CD4-positive, alpha-beta memory T cell (primary cell): Measurements from ENCODE around the gene PINLYP. TPM values are rescaled to one million over a fixed set of nuclear protein-coding genes. Genes with fewer than 3 reads are reported as not detected.
"Not testable (repeated sequence)": the region's sequence is repeated elsewhere in the genome, so short reads cannot be mapped to it uniquely, and the experiment has no call there.

ENCODE experiments used
- CTCF ChIA-PET: fragments of 350-600 bp; sonication (Branson Sonifier 250); formaldehyde crosslinking; loops from one replicate; lab custom pipeline; 2021; ENCODE audit warnings: inconsistent platforms; ENCODE audit not compliant: partially characterized antibody; lab: Charles Lee
- POLR2A ChIA-PET: fragments of 350-600 bp; sonication (Branson Sonifier 250); formaldehyde crosslinking; loops from one replicate; lab custom pipeline; 2021; ENCODE audit not compliant: partially characterized antibody; lab: Charles Lee
- DNase-seq, 5 donors: peaks; one replicate each; pipeline versions ENCODE4 v3.0.0 to v3.0.0-alpha.2; 2020 to 2022; ENCODE audit warnings: mixed read lengths in 1 of 5
- H3K27ac ChIP-seq: one replicate; pipeline ENCODE4 v1.7.0; 2013; ENCODE audit warnings: low read depth, low read length
- H3K27me3 ChIP-seq: 2 replicates; pipeline ENCODE4 v1.7.0; 2013; ENCODE audit warnings: mild to moderate bottlenecking, low read length, moderate library complexity; ENCODE audit not compliant: insufficient read depth
- H3K36me3 ChIP-seq: 2 replicates; pipeline ENCODE4 v1.7.0; 2013; ENCODE audit warnings: mild to moderate bottlenecking, low read length, moderate library complexity; ENCODE audit not compliant: insufficient read depth
- H3K4me1 ChIP-seq: 2 replicates; pipeline ENCODE4 v1.7.0; 2013; ENCODE audit warnings: mild to moderate bottlenecking, low read length, moderate library complexity; ENCODE audit not compliant: insufficient read depth
- H3K4me3 ChIP-seq, 2 donors: one replicate each; pipeline ENCODE4 v1.7.0; 2013; ENCODE audit warnings: low read length in 2 of 2, mild to moderate bottlenecking in 1 of 2
- H3K9me3 ChIP-seq, 2 donors: one replicate each; pipeline ENCODE4 v1.7.0; 2013; ENCODE audit warnings: low read length in 2 of 2, control low read depth in 1 of 2; ENCODE audit not compliant: control insufficient read depth in 1 of 2
- H3K27ac Mint-ChIP-seq, 7 donors: one replicate each; pipeline ENCODE4 v1.8.0; 2020 to 2021; ENCODE audit warnings: mixed read lengths in 7 of 7, mild to moderate bottlenecking in 6 of 7, inconsistent platforms in 3 of 7, moderate library complexity in 3 of 7
- H3K27me3 Mint-ChIP-seq, 2 donors: one replicate each; pipeline ENCODE4 v1.8.0; 2020 to 2021; ENCODE audit warnings: mixed read lengths in 2 of 2
- H3K36me3 Mint-ChIP-seq, 2 donors: one replicate each; pipeline ENCODE4 v1.8.0; 2020 to 2021; ENCODE audit warnings: mixed read lengths in 2 of 2, inconsistent platforms in 1 of 2, mild to moderate bottlenecking in 1 of 2
- H3K4me1 Mint-ChIP-seq, 4 donors: one replicate each; pipeline ENCODE4 v1.8.0; 2020 to 2021; ENCODE audit warnings: mixed read lengths in 4 of 4, mild to moderate bottlenecking in 1 of 4
- H3K4me3 Mint-ChIP-seq, 8 donors: one replicate each; pipeline ENCODE4 v1.8.0; 2020 to 2021; ENCODE audit warnings: mixed read lengths in 8 of 8, mild to moderate bottlenecking in 7 of 8, moderate library complexity in 6 of 8, inconsistent platforms in 3 of 8
- H3K9me3 Mint-ChIP-seq, 8 donors: one replicate each; pipeline ENCODE4 v1.8.0; 2020 to 2021; ENCODE audit warnings: mixed read lengths in 8 of 8, mild to moderate bottlenecking in 5 of 8, inconsistent platforms in 3 of 8, moderate library complexity in 1 of 8
- intact Hi-C: fragments of 100-400 bp; cut with micrococcal nuclease; formaldehyde crosslinking; loops from one replicate; pipeline ENCODE4 v1.15.1; 2023
- polyA plus RNA-seq, 2 donors: library from polyadenylated mRNA; unstranded; fragments of 300-500 nt; fragmentation: Illumina TruSeq; gene quantifications; one replicate each; pipeline ENCODE4 v1.2.3, GENCODE V29; 2021
- total RNA-seq, 2 experiments: library from RNA; stranded (reverse); gene quantifications; one replicate each; pipeline ENCODE4 v1.2.3, GENCODE V29; 2021

Gene PINLYP
- total and polyA plus RNA-seq, 4 experiments from 2014 or later, result 0.33 to 1.3 (median 0.84) TPM; not detected in 1

GRCh38 chr19:43587029-43587428 is 11.4 kb downstream of the PINLYP start:
- H3K27me3 Mint-ChIP-seq, DNase-seq, H3K27ac Mint-ChIP-seq, H3K27ac ChIP-seq, H3K4me1 ChIP-seq, H3K9me3 ChIP-seq, H3K9me3 Mint-ChIP-seq, H3K36me3 Mint-ChIP-seq, intact Hi-C loops, H3K27me3 ChIP-seq, H3K36me3 ChIP-seq, H3K4me3 ChIP-seq, POLR2A ChIA-PET, H3K4me3 Mint-ChIP-seq: not testable (repeated sequence)
- peaks cover 3 to 24% (median 12%) of the 10 kb centered on the region in 4 donors for H3K4me1 Mint-ChIP-seq
- CTCF ChIA-PET, result interaction anchor here (1.2 kb wide), 1 partner anchor 12 kb away, joined by 5 read pairs; the partner anchor contains the start of genes PINLYP and XRCC1

DNA sequence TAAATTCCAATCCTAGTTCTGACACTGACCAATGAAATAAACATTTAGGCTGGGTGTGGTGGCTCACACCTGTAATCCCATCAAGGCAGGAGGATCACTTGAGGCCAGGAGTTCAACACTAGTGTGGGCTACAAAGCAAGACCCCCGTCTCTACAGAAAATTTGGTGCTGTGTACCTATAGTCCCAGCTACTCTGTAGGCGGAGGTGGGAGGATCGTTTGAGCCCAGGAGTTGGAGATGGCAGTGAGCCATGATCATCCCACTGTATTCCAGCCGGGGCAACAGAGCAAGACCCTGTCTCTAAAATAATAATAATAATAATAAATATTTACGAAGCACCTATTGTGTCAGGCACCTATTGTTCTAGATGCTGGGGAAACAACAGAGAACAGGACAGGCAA is 13.7 kb downstream of the PINLYP start:
- H3K27ac Mint-ChIP-seq, result peak overlapping the region in 6 of 7 donors; percentile 11 to 75 (median 58)
- peaks cover 9 to 30% (median 19%) of the 10 kb centered on the region in 4 donors for H3K4me1 Mint-ChIP-seq
- Histone ChIP-seq H3K4me1 (peaks cover 4% of the 10 kb centered on the region), H3K27me3 (no peaks in the 10 kb centered on the region), H3K4me3 (no peak overlapping the region), H3K36me3 (peaks cover 7% of the 10 kb centered on the region), H3K27ac (no peak overlapping the region), H3K9me3 (no peaks in the 10 kb centered on the region)
- DNase-seq, result no peak
- ChIA-PET POLR2A (no interaction called here), CTCF (interaction anchor here (1.0 to 3.2 kb wide), 2 partner anchors 35 to 53 kb away, joined by 3 to 19 read pairs; no protein-coding TSS in a partner anchor)
- peaks cover 7 to 18% of the 10 kb centered on the region in 2 donors for H3K36me3 Mint-ChIP-seq
- H3K4me3 Mint-ChIP-seq, result no peak overlapping the region
- H3K27me3 Mint-ChIP-seq, result no peaks in the 10 kb centered on the region
- intact Hi-C loops, result no loop called here
- no peaks in the 10 kb centered on the region for H3K9me3 Mint-ChIP-seq

DNA sequence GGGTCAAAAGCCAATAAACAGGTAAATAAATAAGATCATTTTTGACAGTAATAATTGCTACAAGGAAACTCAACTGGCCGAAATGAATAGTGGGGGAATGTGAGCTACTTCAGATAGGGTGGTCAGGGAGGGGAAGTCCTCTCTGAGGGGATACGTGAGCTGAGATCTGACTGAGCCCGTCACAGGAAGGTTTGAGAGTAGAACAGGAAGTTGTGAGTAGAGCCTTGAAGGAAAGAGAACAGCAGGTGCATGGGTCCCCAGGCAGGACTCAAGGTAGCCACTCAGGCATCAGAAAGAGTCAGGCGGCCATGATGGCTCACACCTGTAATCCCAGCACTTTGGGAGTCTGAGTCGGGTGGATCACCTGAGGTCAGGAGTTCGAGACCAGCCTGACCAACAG is 14.1 kb downstream of the PINLYP start:
- no peak overlapping the region for H3K27ac ChIP-seq
- Mint-ChIP-seq H3K9me3 (no peaks in the 10 kb centered on the region), H3K4me1 (peaks cover 9 to 28% (median 16%) of the 10 kb centered on the region in 4 donors), H3K4me3 (no peak overlapping the region), H3K36me3 (peaks cover 7 to 18% of the 10 kb centered on the region in 2 donors), H3K27ac (peak overlapping the region in 6 of 7 donors; percentile 11 to 75 (median 58)), H3K27me3 (no peaks in the 10 kb centered on the region)
- H3K4me3 ChIP-seq, result no peak overlapping the region
- DNase-seq, result no peak
- H3K9me3 ChIP-seq, result no peaks in the 10 kb centered on the region
- peaks cover 8% of the 10 kb centered on the region for H3K4me1 ChIP-seq
- H3K36me3 ChIP-seq, result peaks cover 7% of the 10 kb centered on the region
- no peaks in the 10 kb centered on the region for H3K27me3 ChIP-seq
- POLR2A ChIA-PET, result no interaction called here
- CTCF ChIA-PET, result interaction anchor here (3.2 kb wide), 1 partner anchor 35 kb away, joined by 19 read pairs; no protein-coding TSS in a partner anchor
- intact Hi-C loops, result no loop called here

GRCh38 chr19:43591904-43592772 is 16.5 kb downstream of the PINLYP start:
- no peak overlapping the region for H3K4me3 ChIP-seq
- intact Hi-C loops, result no loop called here
- no peaks in the 10 kb centered on the region for H3K27me3 ChIP-seq
- Mint-ChIP-seq H3K4me1 (peaks cover 16 to 43% (median 28%) of the 10 kb centered on the region in 4 donors), H3K4me3 (no peak overlapping the region), H3K27ac (no peak overlapping the region), H3K36me3 (peaks cover 7 to 29% of the 10 kb centered on the region in 2 donors), H3K9me3 (no peaks in the 10 kb centered on the region), H3K27me3 (no peaks in the 10 kb centered on the region)
- peaks cover 14% of the 10 kb centered on the region for H3K4me1 ChIP-seq
- H3K36me3 ChIP-seq, result peaks cover 7% of the 10 kb centered on the region
- ChIA-PET POLR2A (interaction anchor here (0.6 kb wide), 1 partner anchor 30 kb away, joined by 3 read pairs; no protein-coding TSS in a partner anchor), CTCF (interaction anchor here (4.2 to 7.2 kb wide), 2 partner anchors 30 to 39 kb away, joined by 59 to 245 read pairs; no protein-coding TSS in a partner anchor)
- no peak overlapping the region for H3K27ac ChIP-seq
- DNase-seq, result no peak
- H3K9me3 ChIP-seq, result no peaks in the 10 kb centered on the region

- CTCF ChIA-PET, result interaction anchor here (3.9 to 7.2 kb wide), 4 partner anchors 23 to 145 kb away, joined by 16 to 245 read pairs (median 51); no protein-coding TSS in a partner anchor
- peak overlapping the region in 1 of 8 donors; percentile 78 for H3K4me3 Mint-ChIP-seq
- peaks cover 21% of the 10 kb centered on the region for H3K4me1 ChIP-seq
These were observed 17.3 kb downstream of the PINLYP start for GRCh38 chr19:43592800-43593350.

DNA sequence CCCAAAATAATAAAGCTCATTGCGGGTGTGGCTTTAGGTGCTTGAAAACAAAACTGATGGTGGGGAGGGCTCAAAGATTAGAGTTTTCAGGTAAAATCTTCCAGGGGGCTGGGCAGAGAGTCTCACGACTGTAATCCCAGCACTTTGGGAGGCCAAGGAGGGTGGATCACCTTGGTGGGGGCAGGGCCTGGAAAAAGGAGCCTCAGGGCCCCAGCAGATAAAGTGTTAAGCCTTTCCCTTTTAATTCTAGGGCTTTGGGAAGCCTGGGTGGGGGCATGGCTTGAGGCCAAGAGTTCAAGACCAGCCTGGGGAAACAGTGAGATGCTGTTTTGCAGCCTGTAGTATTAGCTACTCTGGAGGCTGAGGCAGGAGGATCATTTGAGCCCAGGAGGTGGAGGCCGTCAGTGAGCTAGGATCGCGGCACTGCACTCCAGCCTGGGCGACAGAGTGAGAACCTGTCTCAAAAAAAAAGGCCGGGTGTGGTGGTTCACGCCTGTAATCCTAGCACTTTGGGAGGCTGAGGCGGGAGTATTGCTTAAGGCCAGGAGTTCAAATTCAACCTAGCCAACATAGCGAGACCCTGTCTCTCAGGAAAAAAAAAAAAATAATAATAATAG is 18.6 kb downstream of the PINLYP start:
- Histone ChIP-seq H3K4me1 (peaks cover 26% of the 10 kb centered on the region), H3K36me3 (peaks cover 14% of the 10 kb centered on the region), H3K4me3 (no peak overlapping the region), H3K27me3 (no peaks in the 10 kb centered on the region), H3K9me3 (no peaks in the 10 kb centered on the region), H3K27ac (peak overlapping the region; percentile 93)
- no peak for DNase-seq
- ChIA-PET POLR2A (interaction anchor here (0.9 to 5.1 kb wide), 19 partner anchors 19 to 191 kb away, joined by 3 to 61 read pairs (median 6); partner anchors contain the start of genes PINLYP, PLAUR, XRCC1 and ZNF575), CTCF (interaction anchor here (0.9 to 7.2 kb wide), 34 partner anchors 9 to 216 kb away, joined by 3 to 245 read pairs (median 8); partner anchors contain the start of genes PHLDB3, PINLYP, XRCC1 and ZNF575)
- Mint-ChIP-seq H3K9me3 (no peaks in the 10 kb centered on the region), H3K4me1 (peaks cover 27 to 58% (median 42%) of the 10 kb centered on the region in 4 donors), H3K27ac (peak overlapping the region; percentile 22 to 100 (median 96)), H3K27me3 (no peaks in the 10 kb centered on the region), H3K4me3 (peak overlapping the region in 7 of 8 donors; percentile 27 to 98 (median 94)), H3K36me3 (peaks cover 7 to 36% of the 10 kb centered on the region in 2 donors)
- intact Hi-C loops, result loop anchor here (1.0 to 2.0 kb wide), 3 partner anchors 67 to 155 kb away; partner anchors contain the start of gene ETHE1

More at GRCh38 chr19:43592800-43593350, 17.3 kb downstream of the PINLYP start:
- Mint-ChIP-seq H3K27me3 (no peaks in the 10 kb centered on the region), H3K4me1 (peaks cover 23 to 50% (median 35%) of the 10 kb centered on the region in 4 donors), H3K27ac (peak overlapping the region in 2 of 7 donors; percentile 42 to 85), H3K36me3 (peaks cover 7 to 32% of the 10 kb centered on the region in 2 donors), H3K9me3 (no peaks in the 10 kb centered on the region)
- Histone ChIP-seq H3K9me3 (no peaks in the 10 kb centered on the region), H3K36me3 (peaks cover 7% of the 10 kb centered on the region), H3K27me3 (no peaks in the 10 kb centered on the region), H3K27ac (no peak overlapping the region), H3K4me3 (no peak overlapping the region)
- intact Hi-C loops, result no loop called here
- POLR2A ChIA-PET, result interaction anchor here (4.4 to 5.1 kb wide), 2 partner anchors 18 to 38 kb away, joined by 49 to 61 read pairs; partner anchors contain the start of genes PINLYP and XRCC1
- DNase-seq, result no peak
